Hippocampal formation (tissue), 2 donors: ENCODE measurements around the gene PPM1H.
"Not testable (repeated sequence)": the region's sequence is repeated elsewhere in the genome, so short reads cannot be mapped to it uniquely, and the experiment has no call there.

Source experiments
- DNase-seq, 2 donors: peaks; one replicate each; lab custom pipeline; 2025; lab: John Stamatoyannopoulos, UW

The PPM1H gene, protein sequence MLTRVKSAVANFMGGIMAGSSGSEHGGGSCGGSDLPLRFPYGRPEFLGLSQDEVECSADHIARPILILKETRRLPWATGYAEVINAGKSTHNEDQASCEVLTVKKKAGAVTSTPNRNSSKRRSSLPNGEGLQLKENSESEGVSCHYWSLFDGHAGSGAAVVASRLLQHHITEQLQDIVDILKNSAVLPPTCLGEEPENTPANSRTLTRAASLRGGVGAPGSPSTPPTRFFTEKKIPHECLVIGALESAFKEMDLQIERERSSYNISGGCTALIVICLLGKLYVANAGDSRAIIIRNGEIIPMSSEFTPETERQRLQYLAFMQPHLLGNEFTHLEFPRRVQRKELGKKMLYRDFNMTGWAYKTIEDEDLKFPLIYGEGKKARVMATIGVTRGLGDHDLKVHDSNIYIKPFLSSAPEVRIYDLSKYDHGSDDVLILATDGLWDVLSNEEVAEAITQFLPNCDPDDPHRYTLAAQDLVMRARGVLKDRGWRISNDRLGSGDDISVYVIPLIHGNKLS

GRCh38 chr12:62934799-62935674 is at the start of gene PPM1H:
TSS of gene PPM1H (minus strand) at chr12:62935150. CDS start at chr12:62934736, 414 bp downstream.
- peak; percentile 74 to 77 for DNase-seq

DNA sequence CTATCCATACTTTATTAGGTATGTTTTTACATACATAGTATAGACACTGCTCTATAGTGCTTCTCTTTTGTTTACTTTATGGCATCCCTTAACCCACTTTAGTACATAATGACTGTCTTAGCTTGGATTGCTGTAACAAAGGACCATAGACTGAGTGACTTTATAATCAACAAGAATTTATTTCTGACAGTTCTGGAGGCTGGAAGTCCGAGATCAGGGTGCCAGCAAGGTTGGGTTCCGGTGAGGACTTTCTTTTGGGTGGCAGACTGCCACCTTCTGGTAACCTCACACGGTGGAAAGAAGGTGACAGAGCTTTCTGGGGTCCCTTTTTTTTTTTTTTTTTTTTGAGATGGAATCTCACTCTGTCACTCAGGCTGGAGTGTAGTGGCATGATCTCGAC is 48.6 kb upstream of the PPM1H start:
- peak in 1 of 2 donors; percentile 1 for DNase-seq

DNA sequence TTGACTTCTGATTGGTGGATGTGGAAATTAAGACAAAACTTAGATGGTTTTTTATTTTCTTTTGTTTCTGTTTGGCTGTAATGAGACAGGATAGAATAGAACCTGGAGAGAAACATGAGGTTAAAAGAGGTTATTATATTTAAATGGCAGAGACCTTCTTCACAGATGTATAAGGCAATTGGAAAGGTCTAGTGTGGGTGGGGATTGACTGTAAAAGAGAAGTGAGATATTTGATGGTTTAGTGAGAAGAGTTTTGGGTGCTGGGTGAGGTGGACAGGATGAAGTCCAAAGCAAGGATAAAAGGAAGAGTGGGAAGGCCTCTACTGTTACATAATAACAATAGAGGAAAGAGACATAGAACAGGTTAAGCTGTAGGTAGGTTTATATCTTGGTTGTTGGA is 43.8 kb upstream of the PPM1H start:
- no peak for DNase-seq

DNA sequence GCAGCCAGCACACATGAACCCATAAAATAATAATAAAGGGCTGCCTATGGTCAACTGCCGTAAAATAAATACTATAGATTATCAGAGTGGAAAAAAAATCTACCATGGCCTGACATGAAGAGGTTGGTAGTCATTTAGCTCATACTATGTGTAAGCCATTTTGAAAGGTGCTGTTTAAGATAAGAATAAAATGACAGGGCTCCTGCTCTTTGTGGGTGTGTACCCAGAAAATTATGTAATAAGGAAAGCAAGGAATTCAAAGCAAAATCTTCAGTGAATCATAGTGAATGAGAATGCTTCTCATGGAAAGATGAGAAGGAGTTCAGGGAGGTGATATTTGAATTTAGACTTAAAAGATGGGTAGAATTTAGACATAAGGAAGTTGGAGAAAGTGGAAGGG is 42.9 kb upstream of the PPM1H start:
- no peak for DNase-seq

DNA sequence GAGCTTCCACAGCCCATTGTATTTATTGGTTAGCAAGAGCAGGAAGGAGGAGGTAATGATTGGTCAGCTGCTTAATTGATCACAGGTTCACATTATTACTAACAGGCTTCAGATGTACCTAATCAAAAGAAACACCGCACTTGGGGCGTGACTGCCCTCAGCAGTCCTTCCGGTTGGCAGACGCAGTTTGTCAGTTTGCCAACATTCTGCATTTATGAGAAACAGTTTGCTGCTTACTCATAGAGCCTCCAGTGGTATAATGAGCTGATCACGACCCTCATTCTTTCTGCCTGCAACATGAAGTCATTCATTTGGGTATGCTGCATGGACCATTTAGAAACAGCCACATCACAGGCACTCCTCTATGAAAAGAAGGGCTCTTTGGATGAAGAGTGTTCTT is 42.5 kb upstream of the PPM1H start:
- DNase-seq: no peak

GRCh38 chr12:62976110-62976662 is 41.2 kb upstream of the PPM1H start:
- DNase-seq: no peak

DNA sequence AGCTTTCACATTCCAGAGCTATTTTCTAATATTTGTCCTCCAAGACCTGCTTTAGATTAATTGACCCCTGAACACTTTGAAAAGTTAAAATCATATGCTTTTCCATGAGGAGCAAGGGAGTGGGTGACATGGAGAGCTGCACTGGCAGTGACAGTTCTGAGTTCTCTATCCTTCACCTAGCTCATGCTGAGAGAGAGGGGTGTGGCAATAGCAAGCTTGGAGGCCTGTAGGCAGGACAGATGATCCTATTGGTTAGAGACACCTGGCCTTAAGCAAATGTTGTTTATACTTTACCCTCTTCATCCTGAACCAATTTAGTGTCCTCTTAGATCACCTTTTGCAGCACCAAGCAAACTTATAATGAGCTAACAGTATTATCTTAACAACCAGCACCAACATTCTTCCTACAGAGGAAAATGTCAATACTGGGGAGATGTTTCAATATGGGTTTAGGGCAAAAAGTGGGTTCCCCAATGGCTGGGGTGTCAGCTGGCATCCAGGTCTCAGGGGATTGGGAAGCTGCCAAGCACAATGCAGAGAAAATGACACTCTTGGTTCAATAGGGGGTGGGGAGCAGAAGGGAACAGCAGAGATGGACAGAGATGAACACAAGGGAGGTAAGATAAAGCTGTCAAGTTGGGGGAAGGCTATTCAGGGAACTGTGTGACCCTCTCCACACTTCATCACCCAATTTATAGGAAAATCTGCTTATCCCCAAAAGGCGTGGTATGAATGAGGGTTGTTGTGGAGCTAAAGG is 37.0 kb upstream of the PPM1H start:
- DNase-seq: no peak

DNA sequence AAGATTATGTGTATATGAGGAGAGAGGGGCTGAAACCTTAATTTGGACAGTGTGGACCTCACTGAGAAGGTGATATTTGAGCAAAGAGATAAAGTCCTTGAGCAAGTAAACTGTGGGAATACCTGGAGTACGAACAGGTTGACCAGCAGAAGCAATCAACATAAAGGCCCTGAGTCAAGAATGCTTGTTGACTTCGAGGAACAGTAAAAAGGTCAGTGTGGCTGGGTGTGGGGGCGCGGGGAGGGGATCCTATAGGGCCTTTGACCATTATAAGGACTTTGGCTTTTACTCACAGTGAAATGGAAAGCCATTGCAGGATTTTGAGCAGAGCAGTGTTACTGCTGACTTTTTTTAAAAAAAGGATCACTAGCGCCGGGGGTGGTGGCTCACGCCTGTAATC is 34.7 kb upstream of the PPM1H start:
- no peak for DNase-seq

GRCh38 chr12:62967701-62968100 is 32.8 kb upstream of the PPM1H start:
- no peak for DNase-seq

GRCh38 chr12:62966990-62967506 is 32.1 kb upstream of the PPM1H start:
- no peak for DNase-seq

DNA sequence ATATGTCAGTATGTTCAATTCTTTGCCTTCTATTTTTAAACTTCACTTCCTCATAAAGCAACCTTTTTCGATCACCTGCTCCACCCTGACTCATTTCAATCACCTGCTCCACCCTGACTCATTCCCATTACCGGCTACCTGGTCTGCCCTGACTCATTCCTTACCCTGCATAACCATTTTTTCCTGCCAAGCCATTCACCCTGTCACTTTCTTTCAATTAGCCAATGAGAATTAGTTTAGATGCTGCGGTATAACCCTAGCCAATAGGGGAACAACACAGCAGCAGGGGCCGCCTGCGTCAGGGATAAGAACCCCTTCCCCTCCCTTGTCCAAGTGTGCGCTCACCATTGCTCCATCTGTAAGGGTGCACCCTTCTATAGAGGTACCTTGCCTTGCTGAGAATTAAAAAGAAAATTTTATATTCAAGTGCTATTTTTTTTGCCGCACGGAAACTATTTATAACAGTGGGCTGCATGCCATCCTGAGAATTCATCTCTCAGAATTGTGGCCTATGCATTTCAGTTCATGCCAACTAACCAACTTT is 31.6 kb upstream of the PPM1H start:
- not testable (repeated sequence) for DNase-seq

GRCh38 chr12:62965700-62966099 is 30.8 kb upstream of the PPM1H start:
- not testable (repeated sequence) for DNase-seq

- not testable (repeated sequence) for DNase-seq
Observed at GRCh38 chr12:62965242-62965641, 30.3 kb upstream of the PPM1H start.

- DNase-seq: no peak
Observed at GRCh38 chr12:62963486-62964041, 28.6 kb upstream of the PPM1H start.

DNA sequence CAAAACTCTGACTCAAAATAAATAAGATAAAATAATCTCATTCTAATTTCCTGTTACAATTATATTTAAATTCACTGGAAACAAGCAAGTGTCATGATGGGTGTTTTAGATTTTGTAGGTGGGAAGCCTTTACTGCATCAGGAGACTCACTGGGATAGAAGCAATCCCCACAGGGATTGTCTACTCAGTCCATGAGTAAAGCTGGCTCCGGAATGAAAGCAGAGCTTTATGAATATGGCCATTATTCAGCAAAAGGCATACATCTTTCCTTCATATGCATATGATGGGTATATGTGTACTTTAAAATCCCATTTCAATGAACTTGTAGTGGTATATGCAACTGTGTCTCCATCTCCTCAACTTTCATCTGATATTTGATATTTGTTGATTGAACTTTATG is 25.4 kb upstream of the PPM1H start:
- no peak for DNase-seq

DNA sequence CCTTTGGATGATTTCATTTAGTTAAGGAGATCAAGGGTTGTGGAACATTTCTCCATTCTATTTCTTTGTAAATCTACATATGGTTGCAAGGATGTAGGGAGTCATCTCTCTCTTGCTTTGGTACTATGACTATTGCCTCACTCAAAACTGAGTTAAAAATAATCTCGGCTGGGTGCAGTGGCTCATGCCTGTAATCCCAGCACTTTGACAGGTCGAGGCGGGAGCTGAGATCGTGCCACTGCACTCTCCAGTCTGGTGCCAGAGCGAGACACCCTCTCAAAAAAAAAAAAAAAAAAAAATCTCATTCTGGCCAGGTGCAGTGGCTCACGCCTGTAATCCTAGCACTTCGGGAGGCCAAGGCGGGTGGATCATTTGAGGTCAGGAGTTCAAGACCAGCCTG is 24.8 kb upstream of the PPM1H start:
- DNase-seq: no peak

- DNase-seq: no peak
Observed at GRCh38 chr12:62957233-62957953, 22.4 kb upstream of the PPM1H start.

DNA sequence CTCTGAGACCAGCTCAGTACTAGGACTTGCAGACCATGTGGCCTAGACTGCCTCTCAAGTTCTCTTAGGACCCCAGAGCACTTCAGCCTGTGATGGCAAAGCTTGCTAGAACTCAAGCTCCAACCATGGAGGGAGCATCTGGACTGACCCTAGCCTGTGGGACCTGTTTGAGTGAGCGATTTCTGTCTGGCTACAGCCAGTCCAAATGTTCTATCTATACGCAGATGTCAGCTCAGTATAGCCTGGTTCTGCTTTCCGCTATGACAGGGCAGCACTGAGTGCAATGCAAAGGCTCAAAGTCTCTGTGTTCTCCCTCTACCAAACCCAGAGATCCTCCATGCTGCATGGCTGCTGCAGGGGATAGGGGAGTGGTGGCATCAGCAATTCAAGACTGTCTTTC is 20.7 kb upstream of the PPM1H start:
- DNase-seq: no peak

DNA sequence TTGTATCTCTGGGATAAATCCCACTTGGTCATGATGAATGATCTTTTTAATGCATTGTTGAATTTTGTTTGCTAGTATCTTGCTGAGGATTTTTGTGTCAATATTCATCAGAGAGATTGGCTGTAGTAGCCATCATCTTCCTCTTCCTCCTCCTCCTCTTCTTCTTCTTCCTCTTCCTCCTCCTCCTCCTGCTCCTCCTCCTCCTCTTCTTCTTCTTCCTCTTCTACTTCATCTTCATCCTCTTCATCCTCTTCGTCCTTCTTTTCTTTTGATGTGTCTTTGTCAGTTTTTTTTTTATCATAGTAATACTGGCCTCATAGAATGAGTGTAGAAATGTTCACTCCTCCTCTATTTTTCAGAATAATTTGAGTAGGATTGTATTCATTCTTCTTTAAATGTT is 15.4 kb upstream of the PPM1H start:
- no peak for DNase-seq

- no peak for DNase-seq
Observed at GRCh38 chr12:62948123-62948522, 13.2 kb upstream of the PPM1H start.
